A549 treated with DMSO at 1 μM for 4 hours (cell line): ENCODE measurements around the gene ZNF681. TPM values are rescaled to one million over a fixed set of nuclear protein-coding genes. Genes with fewer than 3 reads are reported as not detected.

ENCODE experiments used
- total RNA-seq: library from RNA; stranded (reverse); fragments of 200-300 nt; extraction: Qiagen RNA extraction; gene quantifications from 5 replicates; pipeline ENCODE4 v1.2.3, GENCODE V29; 2022; ENCODE audit warnings: low read depth

The ZNF681 gene
- 0.02 to 0.13 TPM in 2 of 5 replicates, not detected in the others for total RNA-seq

DNA sequence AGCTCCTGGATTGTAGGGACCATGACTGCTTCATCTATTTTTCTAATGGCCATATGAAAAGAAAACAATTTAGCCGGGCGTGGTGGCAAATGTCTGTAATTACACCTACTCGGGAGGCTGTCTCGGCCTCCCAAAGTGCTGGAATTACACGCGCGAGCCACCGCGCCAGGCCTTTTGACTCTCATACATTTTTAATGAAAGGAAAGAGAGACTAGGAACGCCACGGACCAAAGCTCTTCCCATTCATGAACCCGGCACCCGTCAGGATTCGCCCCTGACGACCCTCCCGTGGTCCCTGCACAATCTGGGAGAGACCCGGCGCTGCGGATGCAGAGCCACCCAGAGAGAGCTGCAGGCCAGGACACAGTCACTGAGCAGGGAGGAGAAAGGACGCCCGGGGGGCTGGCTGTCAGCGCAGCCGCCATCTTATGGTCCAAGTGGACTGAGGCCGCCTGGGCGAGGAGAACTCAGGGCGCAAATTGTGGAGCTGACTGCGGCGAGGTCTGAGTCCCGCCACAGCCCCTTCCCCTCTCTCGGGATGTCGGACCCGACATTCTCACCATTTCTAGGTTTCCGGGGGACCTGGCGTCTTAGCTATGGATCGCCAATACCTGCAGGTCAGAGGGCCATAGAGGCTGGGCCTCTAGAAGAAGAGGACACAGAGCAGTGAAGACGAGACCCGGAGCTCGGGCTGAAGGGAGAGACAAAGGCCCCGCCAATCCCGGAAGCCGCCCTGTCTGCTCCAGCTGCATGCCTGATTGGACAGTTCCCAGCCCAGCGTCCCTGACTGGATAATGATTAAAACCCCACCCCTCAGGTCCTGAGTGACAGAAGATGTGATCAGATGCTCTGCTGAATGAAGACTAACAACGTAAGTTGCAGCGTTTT, at the start of gene ZNF681:
Gene ZNF681 (minus strand): TSS at position 705 of the 888 bp plus-strand sequence. CDS start 142 bp downstream, at position 563.

Other genes starting within 250 kb of the ZNF681 start
- 2.8 to 4.1 TPM (median 3.8 TPM) in 5 replicates for gene ZNF675, start 71.7 kb downstream of the ZNF681 start, total RNA-seq
- 0.57 to 0.89 TPM (median 0.77 TPM) in 5 replicates for gene ZNF726, start 156.0 kb upstream of the ZNF681 start, total RNA-seq